ENCODE measurements around the gene TNNT3.

TNNT3 gene

GRCh38 chr11:1935156-1936071 lies 15.9 kb downstream of the TNNT3 start:
- H3K27me3 Mint-ChIP-seq (ENCODE audit: low read depth): no peaks in the 10 kb centered on the region

GRCh38 chr11:1936072-1936780 lies 16.7 kb downstream of the TNNT3 start:
- Mint-ChIP-seq H3K36me3 (ENCODE audit: low read depth) (no peaks in the 10 kb centered on the region), H3K9me3 (no peaks in the 10 kb centered on the region), H3K27ac (no peak overlapping the region), H3K4me1 (peaks cover 56% of the 10 kb centered on the region), H3K4me3 (no peak overlapping the region), H3K27me3 (ENCODE audit: low read depth) (no peaks in the 10 kb centered on the region)
- TF ChIP-seq, protein P1, sequence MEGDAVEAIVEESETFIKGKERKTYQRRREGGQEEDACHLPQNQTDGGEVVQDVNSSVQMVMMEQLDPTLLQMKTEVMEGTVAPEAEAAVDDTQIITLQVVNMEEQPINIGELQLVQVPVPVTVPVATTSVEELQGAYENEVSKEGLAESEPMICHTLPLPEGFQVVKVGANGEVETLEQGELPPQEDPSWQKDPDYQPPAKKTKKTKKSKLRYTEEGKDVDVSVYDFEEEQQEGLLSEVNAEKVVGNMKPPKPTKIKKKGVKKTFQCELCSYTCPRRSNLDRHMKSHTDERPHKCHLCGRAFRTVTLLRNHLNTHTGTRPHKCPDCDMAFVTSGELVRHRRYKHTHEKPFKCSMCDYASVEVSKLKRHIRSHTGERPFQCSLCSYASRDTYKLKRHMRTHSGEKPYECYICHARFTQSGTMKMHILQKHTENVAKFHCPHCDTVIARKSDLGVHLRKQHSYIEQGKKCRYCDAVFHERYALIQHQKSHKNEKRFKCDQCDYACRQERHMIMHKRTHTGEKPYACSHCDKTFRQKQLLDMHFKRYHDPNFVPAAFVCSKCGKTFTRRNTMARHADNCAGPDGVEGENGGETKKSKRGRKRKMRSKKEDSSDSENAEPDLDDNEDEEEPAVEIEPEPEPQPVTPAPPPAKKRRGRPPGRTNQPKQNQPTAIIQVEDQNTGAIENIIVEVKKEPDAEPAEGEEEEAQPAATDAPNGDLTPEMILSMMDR (IDR thresholded peaks at IDR 0.05; ENCODE audit: unreplicated experiment in 3 of 3): no peak

More at GRCh38 chr11:1935156-1936071, 15.9 kb downstream of the TNNT3 start:
- Mint-ChIP-seq H3K4me3 (no peak overlapping the region), H3K36me3 (ENCODE audit: low read depth) (no peaks in the 10 kb centered on the region), H3K27ac (peak overlapping the region in 1 of 3 experiments; percentile 95), H3K4me1 (peaks cover 56% of the 10 kb centered on the region), H3K9me3 (no peaks in the 10 kb centered on the region)
- TF ChIP-seq, protein P1 (IDR thresholded peaks at IDR 0.05; ENCODE audit: unreplicated experiment in 3 of 3): no peak

- H3K27me3 Mint-ChIP-seq (ENCODE audit: low read depth): no peaks in the 10 kb centered on the region
- no peak overlapping the region for H3K4me3 Mint-ChIP-seq
- no peaks in the 10 kb centered on the region for H3K9me3 Mint-ChIP-seq
- H3K27ac Mint-ChIP-seq: no peak overlapping the region
- no peaks in the 10 kb centered on the region for H3K36me3 Mint-ChIP-seq (ENCODE audit: low read depth)
- peaks cover 50% of the 10 kb centered on the region for H3K4me1 Mint-ChIP-seq
- TF ChIP-seq, protein P1 (IDR thresholded peaks at IDR 0.05; ENCODE audit: unreplicated experiment in 3 of 3): no peak
These were observed 17.5 kb downstream of the TNNT3 start for GRCh38 chr11:1936781-1937615.

GRCh38 chr11:1937616-1938342 lies 18.3 kb downstream of the TNNT3 start:
- Mint-ChIP-seq H3K4me3 (no peak overlapping the region), H3K4me1 (peaks cover 53% of the 10 kb centered on the region), H3K27ac (peak overlapping the region; percentile 65 to 82 (median 77)), H3K27me3 (ENCODE audit: low read depth) (no peaks in the 10 kb centered on the region), H3K36me3 (ENCODE audit: low read depth) (no peaks in the 10 kb centered on the region), H3K9me3 (no peaks in the 10 kb centered on the region)
- TF ChIP-seq, protein P1 (IDR thresholded peaks at IDR 0.05; ENCODE audit: unreplicated experiment in 3 of 3): no peak

- H3K9me3 Mint-ChIP-seq: no peaks in the 10 kb centered on the region
- no peak overlapping the region for H3K4me3 Mint-ChIP-seq
- no peaks in the 10 kb centered on the region for H3K27me3 Mint-ChIP-seq (ENCODE audit: low read depth)
- TF ChIP-seq, protein P1 (IDR thresholded peaks at IDR 0.05; ENCODE audit: unreplicated experiment in 3 of 3): no peak
- peaks cover 48% of the 10 kb centered on the region for H3K4me1 Mint-ChIP-seq
- H3K36me3 Mint-ChIP-seq (ENCODE audit: low read depth): no peaks in the 10 kb centered on the region
- H3K27ac Mint-ChIP-seq: peak overlapping the region; percentile 94 to 99 (median 98)
These were observed 19.0 kb downstream of the TNNT3 start for GRCh38 chr11:1938343-1939005.
